T-helper 2 cell treated with Interferon-gamma antibody and Interleukin-4, amounts not matched to agents 5 μg/mL and 100 μg/mL, for 36 hours (primary cell): ENCODE data around the gene ANTXR2.
"Not testable (repeated sequence)": the region's sequence is repeated elsewhere in the genome, so short reads cannot be mapped to it uniquely, and the experiment has no call there.

Experiments used
- DNase-seq: peaks from one replicate; pipeline ENCODE4 v3.0.0; 2021; ENCODE audit warnings: low spot score
- H3K27ac Mint-ChIP-seq: one replicate; pipeline ENCODE4 v1.8.0; 2021; ENCODE audit warnings: mild to moderate bottlenecking, mixed read lengths
- H3K27me3 Mint-ChIP-seq: one replicate; pipeline ENCODE4 v1.8.0; 2021; ENCODE audit warnings: low read depth, mixed read lengths
- H3K36me3 Mint-ChIP-seq: one replicate; pipeline ENCODE4 v1.8.0; 2021; ENCODE audit warnings: low read depth, mixed read lengths
- H3K4me1 Mint-ChIP-seq: one replicate; pipeline ENCODE4 v1.8.0; 2021; ENCODE audit warnings: low read depth, mixed read lengths
- H3K4me3 Mint-ChIP-seq: one replicate; pipeline ENCODE4 v1.8.0; 2022; ENCODE audit warnings: mild to moderate bottlenecking, moderate library complexity, mixed read lengths
- H3K9me3 Mint-ChIP-seq: one replicate; pipeline ENCODE4 v1.8.0; 2021; ENCODE audit warnings: mixed read lengths

Gene ANTXR2

DNA sequence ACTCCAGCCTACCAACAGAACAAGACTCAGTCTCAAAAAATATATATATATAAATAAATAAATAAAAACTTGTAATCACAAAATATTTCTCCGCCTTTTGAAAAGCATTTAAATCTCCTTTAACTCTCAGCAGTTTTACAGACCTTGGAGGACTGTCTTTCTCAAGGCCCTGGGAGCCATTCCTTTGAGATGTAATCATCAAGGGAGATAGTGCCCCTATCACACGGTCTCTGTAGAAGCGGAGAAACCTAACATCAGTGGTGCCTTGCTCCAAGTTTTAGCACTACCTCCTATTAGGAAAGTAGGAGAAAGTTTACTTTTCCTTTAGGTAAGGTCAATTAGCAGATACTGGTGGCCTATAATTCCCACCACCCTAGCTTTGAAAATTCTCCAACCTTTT, 58.5 kb downstream of the ANTXR2 start:
- DNase-seq, result no peak
- Mint-ChIP-seq H3K27me3 (no peaks in the 10 kb centered on the region), H3K4me3 (no peak overlapping the region), H3K27ac (no peak overlapping the region), H3K9me3 (peaks cover 4% of the 10 kb centered on the region), H3K4me1 (peaks cover 19% of the 10 kb centered on the region), H3K36me3 (peaks cover 23% of the 10 kb centered on the region)

DNA sequence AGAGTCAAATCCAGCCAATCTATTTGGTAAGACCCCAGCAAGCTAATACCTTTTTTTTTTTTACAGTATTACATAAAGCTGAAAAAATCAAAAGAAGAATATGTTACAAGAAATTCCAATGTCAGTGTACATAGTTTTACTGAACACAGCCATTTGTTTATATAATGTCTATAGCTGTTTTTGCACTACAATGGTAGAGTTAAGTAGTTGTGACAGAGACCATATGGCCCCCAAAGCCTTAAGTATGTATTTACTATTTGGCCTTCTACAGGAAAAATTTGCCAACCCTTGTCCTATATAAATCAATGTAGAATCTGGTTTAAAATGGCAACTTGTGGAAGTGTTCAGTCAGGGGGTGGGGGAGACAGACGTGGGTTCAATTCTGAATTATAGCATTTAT, 60.7 kb downstream of the ANTXR2 start:
- no peak overlapping the region for H3K4me3 Mint-ChIP-seq
- peaks cover 35% of the 10 kb centered on the region for H3K36me3 Mint-ChIP-seq
- H3K27me3 Mint-ChIP-seq, result no peaks in the 10 kb centered on the region
- H3K9me3 Mint-ChIP-seq, result peaks cover 21% of the 10 kb centered on the region
- H3K27ac Mint-ChIP-seq, result no peak overlapping the region
- H3K4me1 Mint-ChIP-seq, result peaks cover 35% of the 10 kb centered on the region
- DNase-seq, result no peak

DNA sequence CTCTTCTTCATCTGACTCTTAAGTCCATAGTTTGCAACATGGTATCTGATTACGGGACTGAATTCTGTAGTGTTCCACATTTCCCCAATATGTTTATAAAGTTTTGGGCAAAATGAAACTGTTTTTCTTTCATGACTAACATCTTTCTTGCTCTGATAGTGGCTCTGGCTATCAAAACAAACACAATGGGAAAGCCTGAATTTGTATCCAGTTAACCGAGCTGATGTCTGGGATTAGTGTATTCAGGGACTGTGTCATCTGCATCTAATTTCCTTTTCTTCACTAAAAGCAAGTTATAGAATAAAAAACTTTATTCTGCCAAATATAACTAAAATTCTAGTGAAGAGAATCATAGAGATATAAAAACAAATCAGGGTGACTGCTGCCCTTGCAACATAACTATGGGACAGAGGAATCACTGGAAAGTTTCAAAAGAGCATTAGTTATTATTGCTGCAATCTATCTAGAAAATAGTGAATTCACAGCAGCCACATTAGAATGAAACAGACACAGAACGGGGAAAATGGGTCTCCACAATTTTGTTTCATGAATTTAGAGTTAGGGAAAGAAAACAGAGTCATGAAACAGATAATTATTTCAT, 61.3 kb downstream of the ANTXR2 start:
- Mint-ChIP-seq H3K4me3 (peak overlapping the region; percentile 10), H3K36me3 (peaks cover 41% of the 10 kb centered on the region), H3K4me1 (peaks cover 41% of the 10 kb centered on the region), H3K9me3 (peaks cover 27% of the 10 kb centered on the region), H3K27ac (no peak overlapping the region), H3K27me3 (no peaks in the 10 kb centered on the region)
- DNase-seq, result no peak

DNA sequence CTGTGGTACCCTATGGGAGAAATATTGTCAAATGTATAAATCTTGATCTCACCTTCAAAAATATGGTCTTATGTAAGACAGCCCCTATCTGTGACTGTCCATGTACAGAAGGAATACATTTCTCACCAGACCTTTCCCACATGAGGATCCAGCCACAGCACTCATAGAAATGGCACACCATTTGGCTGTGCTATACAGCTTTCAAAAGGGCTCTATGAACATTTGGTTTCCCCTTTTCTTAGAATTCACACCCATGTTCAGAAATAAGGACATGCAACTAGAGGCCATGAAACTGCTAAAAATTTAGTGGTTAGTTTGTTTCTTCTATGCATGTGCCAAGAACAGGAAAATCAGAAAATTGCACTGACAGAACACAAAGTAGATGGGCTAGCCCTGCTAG, 62.7 kb downstream of the ANTXR2 start:
- peaks cover 37% of the 10 kb centered on the region for H3K9me3 Mint-ChIP-seq
- H3K4me3 Mint-ChIP-seq, result peak overlapping the region; percentile 44
- peak overlapping the region; percentile 16 for H3K27ac Mint-ChIP-seq
- peaks cover 54% of the 10 kb centered on the region for H3K36me3 Mint-ChIP-seq
- H3K4me1 Mint-ChIP-seq, result peaks cover 55% of the 10 kb centered on the region
- no peaks in the 10 kb centered on the region for H3K27me3 Mint-ChIP-seq
- DNase-seq, result no peak

DNA sequence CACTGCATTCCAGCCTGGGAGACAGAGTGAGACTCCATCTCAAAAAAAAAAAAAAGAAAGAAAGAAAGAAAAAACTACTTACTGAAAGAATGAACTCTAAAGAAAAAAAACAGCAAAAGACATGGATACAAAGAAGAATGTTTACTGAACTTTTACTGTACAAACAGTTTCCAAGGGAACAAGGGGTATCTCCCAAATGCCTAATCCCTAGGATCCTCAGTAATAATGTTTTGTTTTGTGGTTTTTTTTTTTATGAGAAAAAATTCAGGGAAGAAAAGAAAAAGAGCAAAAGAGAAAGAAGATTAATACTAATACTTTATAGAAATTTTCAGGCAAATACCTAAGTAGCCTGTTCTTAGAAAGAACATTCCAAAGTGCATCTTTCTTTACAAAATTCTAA, 63.2 kb downstream of the ANTXR2 start:
- Mint-ChIP-seq H3K27ac (no peak overlapping the region), H3K4me1 (peaks cover 57% of the 10 kb centered on the region), H3K9me3 (peaks cover 41% of the 10 kb centered on the region), H3K36me3 (peaks cover 58% of the 10 kb centered on the region), H3K27me3 (no peaks in the 10 kb centered on the region), H3K4me3 (peak overlapping the region; percentile 42)
- DNase-seq, result no peak

DNA sequence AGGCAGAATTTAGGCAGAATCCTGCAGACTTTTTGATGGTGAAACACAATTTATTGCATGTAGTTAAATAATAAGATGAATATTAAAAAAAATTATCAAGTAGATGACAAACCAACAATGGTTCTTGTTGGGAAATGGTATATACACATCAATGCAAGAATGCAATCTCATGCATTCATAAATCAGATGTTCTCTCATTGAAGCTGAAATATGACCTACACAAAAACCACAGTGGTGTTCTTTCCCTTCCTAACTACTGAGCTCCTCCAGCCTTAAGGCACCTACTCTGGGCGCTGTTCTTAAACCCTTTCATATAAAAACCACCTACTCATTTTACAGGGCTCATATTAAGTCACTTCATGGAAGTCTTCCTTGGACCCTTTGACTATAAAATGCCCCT, 64.1 kb downstream of the ANTXR2 start:
- no peak for DNase-seq
- Mint-ChIP-seq H3K4me3 (peak overlapping the region; percentile 46), H3K27me3 (no peaks in the 10 kb centered on the region), H3K4me1 (peaks cover 62% of the 10 kb centered on the region), H3K9me3 (peaks cover 48% of the 10 kb centered on the region), H3K27ac (peak overlapping the region; percentile 18), H3K36me3 (peaks cover 63% of the 10 kb centered on the region)

DNA sequence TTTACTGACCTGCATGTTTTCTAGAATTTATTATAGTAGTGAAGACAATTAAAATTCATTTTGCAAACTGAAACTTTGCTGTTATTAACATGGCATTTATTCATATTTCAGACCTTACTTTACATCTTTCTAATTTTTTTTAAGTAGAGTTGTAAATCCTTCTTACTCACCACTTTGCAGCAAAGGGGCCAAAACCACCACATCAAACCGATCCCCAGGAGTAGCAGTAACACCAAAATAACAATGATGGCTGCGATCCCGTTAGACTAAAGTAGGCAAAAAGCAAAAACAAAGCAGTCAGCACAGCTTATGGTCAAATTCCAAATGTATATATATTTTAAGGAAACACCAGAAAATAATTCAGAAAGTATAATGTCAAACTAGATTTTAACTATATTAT, 64.7 kb downstream of the ANTXR2 start:
- peaks cover 52% of the 10 kb centered on the region for H3K9me3 Mint-ChIP-seq
- DNase-seq, result no peak
- H3K27ac Mint-ChIP-seq, result peak overlapping the region; percentile 91
- H3K27me3 Mint-ChIP-seq, result no peaks in the 10 kb centered on the region
- H3K4me1 Mint-ChIP-seq, result peaks cover 62% of the 10 kb centered on the region
- peaks cover 65% of the 10 kb centered on the region for H3K36me3 Mint-ChIP-seq
- peak overlapping the region; percentile 36 for H3K4me3 Mint-ChIP-seq

DNA sequence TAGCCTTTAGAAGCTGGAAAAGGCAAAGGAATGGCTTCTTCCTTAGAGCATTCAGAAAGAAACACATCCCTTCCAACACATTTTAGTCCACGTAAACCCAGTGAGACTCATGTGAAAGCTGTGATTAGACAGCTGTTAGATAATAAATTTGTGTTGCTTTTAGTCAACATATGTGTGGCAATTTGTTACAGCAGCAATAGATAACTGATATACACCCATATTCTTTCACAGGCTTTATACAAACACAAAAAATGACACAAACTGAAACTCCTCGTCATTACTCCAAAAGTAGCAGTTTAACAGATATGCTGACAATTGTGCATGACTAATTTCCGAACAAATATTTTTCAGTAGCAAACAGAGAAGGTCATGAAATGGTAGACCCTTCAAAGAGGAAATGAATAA, 65.3 kb downstream of the ANTXR2 start:
- Mint-ChIP-seq H3K4me1 (peaks cover 62% of the 10 kb centered on the region), H3K27me3 (no peaks in the 10 kb centered on the region), H3K36me3 (peaks cover 69% of the 10 kb centered on the region), H3K4me3 (peak overlapping the region; percentile 68), H3K27ac (peak overlapping the region; percentile 91), H3K9me3 (peaks cover 52% of the 10 kb centered on the region)
- DNase-seq, result no peak

DNA sequence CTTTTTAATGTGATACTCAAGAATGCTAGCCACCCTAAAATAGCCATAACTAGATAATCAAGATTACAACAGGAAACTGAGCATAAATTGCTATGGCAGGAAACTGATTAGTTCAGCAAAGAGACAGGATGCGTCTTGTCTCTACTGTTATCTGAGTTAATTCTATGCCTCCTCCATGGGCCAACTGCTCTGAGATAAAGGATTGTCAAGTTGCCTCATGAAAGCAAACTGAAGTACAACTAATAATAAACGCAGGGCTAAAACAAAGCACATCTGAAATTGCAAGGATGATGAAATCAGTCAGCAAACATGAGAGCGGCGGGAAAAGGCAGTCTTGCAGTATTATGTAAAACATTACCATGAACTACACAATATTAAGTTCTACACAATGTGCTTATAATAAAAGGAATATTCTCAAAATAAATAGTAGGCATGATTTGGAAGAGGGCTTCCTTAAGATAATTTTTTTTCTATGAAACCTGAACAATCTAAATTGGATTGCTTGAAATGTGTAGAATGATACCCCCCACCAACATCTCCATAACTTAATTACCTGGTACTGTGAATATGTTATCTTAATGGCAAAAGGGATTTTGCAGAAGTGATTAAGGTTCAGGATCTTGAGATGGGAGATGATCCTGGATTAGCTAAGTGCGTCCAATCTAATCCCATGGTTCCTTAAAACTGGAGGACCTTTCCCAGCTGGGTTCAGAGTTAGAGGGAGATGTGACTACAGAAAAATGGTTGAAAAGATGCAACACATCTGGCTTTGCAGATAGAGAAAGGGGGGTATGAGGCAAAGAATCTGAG, 65.9 kb downstream of the ANTXR2 start:
- Mint-ChIP-seq H3K4me1 (peaks cover 62% of the 10 kb centered on the region), H3K27ac (peak overlapping the region; percentile 91), H3K4me3 (peak overlapping the region; percentile 68), H3K27me3 (no peaks in the 10 kb centered on the region), H3K36me3 (peaks cover 71% of the 10 kb centered on the region), H3K9me3 (peaks cover 53% of the 10 kb centered on the region)
- DNase-seq, result peak; percentile 5

DNA sequence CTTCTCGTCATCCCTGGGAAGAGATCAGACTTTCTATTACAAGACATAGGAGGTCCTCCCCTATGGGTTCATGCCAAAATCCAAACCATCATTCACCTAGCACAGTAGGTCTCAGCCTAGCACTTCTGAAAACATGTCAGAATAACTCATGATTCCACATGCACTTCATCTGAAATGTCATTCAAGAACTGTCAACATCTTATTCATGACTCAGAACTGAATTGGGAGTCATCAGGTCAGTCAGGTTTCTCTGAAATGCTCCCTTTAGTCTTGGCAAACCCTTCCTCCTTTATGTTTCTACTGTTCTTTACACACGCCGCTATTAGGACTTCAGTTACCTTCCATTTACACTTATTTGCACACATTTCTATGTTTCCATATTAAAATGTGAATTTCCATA, 67.2 kb downstream of the ANTXR2 start:
- Mint-ChIP-seq H3K4me1 (peaks cover 53% of the 10 kb centered on the region), H3K4me3 (peak overlapping the region; percentile 68), H3K27ac (peak overlapping the region; percentile 91), H3K27me3 (no peaks in the 10 kb centered on the region), H3K9me3 (peaks cover 57% of the 10 kb centered on the region), H3K36me3 (peaks cover 70% of the 10 kb centered on the region)
- peak; percentile 21 for DNase-seq

DNA sequence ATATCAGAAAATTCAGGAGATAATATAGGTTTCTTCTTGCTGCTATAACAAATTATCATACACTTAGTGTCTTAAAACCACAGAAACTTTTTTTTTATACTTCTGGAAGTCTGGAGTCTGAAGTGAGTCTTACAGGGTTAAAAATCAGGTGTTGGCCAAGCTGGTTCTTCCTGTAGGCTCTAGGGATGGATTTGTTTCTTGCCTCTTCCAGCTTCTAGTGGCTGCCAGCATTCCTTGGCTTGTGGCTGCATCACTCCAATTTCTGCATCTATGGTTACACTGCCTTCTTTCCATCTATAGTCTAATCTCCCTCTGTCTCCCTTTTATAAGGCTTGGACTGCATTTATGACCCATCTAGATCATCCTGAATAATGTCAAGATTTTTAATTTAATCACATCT, 68.7 kb downstream of the ANTXR2 start:
- no peaks in the 10 kb centered on the region for H3K27me3 Mint-ChIP-seq
- no peak overlapping the region for H3K27ac Mint-ChIP-seq
- peaks cover 63% of the 10 kb centered on the region for H3K36me3 Mint-ChIP-seq
- no peak for DNase-seq
- peaks cover 43% of the 10 kb centered on the region for H3K4me1 Mint-ChIP-seq
- no peak overlapping the region for H3K4me3 Mint-ChIP-seq
- H3K9me3 Mint-ChIP-seq, result peaks cover 53% of the 10 kb centered on the region

DNA sequence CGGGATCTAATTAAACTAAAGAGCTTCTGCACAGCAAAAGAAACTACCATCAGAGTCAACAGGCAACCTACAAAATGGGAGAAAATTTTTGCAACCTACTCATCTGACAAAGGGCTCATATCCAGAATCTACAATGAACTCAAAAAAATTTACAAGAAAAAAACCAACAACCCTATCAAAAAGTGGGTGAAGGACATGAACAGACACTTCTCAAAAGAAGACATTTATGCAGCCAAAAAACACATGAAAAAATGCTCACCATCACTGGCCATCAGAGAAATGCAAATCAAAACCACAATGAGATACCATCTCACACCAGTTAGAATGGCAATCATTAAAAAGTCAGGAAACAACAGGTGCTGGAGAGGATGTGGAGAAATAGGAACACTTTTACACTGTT, 70.5 kb downstream of the ANTXR2 start:
- not testable (repeated sequence) for H3K27me3 Mint-ChIP-seq, H3K27ac Mint-ChIP-seq, DNase-seq, H3K4me3 Mint-ChIP-seq
- Mint-ChIP-seq H3K9me3 (peaks cover 38% of the 10 kb centered on the region), H3K36me3 (peaks cover 57% of the 10 kb centered on the region), H3K4me1 (peaks cover 37% of the 10 kb centered on the region)

DNA sequence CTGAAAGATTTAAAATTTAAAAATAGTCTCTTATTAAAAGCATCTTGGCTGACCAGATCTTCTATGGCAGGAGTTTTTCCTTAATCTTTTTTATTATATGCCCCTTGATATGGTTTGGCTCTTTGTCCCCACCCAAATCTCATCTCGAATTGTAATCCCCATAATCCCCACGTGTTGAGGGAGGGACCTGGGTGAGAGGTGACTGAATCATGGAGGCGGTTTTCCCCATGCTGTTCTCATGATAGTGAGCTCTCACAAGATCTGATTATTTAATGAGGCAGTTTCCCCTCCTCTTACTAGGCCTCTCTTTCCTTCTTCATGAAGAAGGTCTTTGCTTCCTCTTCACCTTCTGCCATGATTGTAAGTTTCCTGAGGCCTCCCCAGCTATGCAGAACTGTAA, 74.0 kb downstream of the ANTXR2 start:
- H3K9me3 Mint-ChIP-seq, H3K27ac Mint-ChIP-seq, H3K27me3 Mint-ChIP-seq, H3K4me3 Mint-ChIP-seq, DNase-seq: not testable (repeated sequence)
- peaks cover 12% of the 10 kb centered on the region for H3K4me1 Mint-ChIP-seq
- H3K36me3 Mint-ChIP-seq, result peaks cover 33% of the 10 kb centered on the region

DNA sequence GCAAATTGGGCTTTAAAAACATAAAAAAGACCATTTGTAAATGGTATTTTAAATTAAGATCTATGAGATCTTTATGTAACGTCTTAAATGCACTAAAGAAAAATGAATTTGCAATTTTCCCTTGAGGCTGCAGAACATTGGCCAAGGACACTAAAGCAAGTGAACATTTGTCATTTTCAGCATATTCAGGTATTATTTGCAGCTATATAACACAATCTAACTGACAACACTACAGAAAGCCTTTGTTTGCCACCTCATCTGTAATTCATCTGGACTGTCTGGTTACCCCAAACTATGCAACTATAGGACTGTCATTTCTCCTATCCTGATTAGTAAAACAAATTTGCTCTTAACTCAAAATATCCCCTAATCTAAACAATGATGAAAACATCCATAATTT, 74.8 kb downstream of the ANTXR2 start:
- no peak overlapping the region for H3K27ac Mint-ChIP-seq
- H3K4me3 Mint-ChIP-seq, result no peak overlapping the region
- peaks cover 31% of the 10 kb centered on the region for H3K36me3 Mint-ChIP-seq
- peaks cover 12% of the 10 kb centered on the region for H3K4me1 Mint-ChIP-seq
- H3K9me3 Mint-ChIP-seq, result peaks cover 4% of the 10 kb centered on the region
- no peaks in the 10 kb centered on the region for H3K27me3 Mint-ChIP-seq
- no peak for DNase-seq
